IMR-90 (cell line): ENCODE data around the gene VWA8. TPM values are rescaled to one million over a fixed set of nuclear protein-coding genes. Genes with fewer than 3 reads are reported as not detected.

Experiments
- ATAC-seq: fragments of 200-7000 bp; cut with Tn5 transposase; 2 replicates; pipeline ENCODE4 v1.9.1; 2020; ENCODE audit warnings: low read depth, mild to moderate bottlenecking, moderate library complexity
- BruUV-seq: library from RNA; stranded (reverse); fragments of 400-500 nt; replicated peaks from 2 replicates; lab custom pipeline; 2021; lab: Mats Ljungman, UMichigan
- CTCF ChIA-PET: fragments of 300-600 bp; formaldehyde crosslinking; extraction: SDS; loops from one replicate; lab custom pipeline; 2021; ENCODE audit warnings: antibody characterized with exemption; lab: Yijun Ruan, JAX
- POLR2A ChIA-PET: fragments of 300-600 bp; sonication (Branson Sonifier 250); formaldehyde crosslinking; loops from one replicate; lab custom pipeline; 2022; ENCODE audit warnings: antibody characterized with exemption; ENCODE audit not compliant: unreplicated experiment; lab: Charles Lee
- DNase-seq: peaks from one replicate; pipeline ENCODE4 v3.0.0; 2013
- H2AFZ ChIP-seq: replicated peaks from 2 replicates; pipeline ENCODE3; 2013; ENCODE audit warnings: low read length, mild to moderate bottlenecking; ENCODE audit not compliant: poor library complexity
- H2AK5ac ChIP-seq: 2 replicates; pipeline ENCODE4 v1.6.1; 2013; ENCODE audit warnings: low read depth, low read length, inconsistent platforms
- H2AK9ac ChIP-seq: replicated peaks from 2 replicates; pipeline ENCODE3; 2013; ENCODE audit warnings: mild to moderate bottlenecking, low read depth, low read length, moderate library complexity; ENCODE audit not compliant: poor library complexity
- H2BK120ac ChIP-seq: 2 replicates; pipeline ENCODE4 v1.6.1; 2013; ENCODE audit warnings: low read depth, low read length, inconsistent platforms
- H2BK15ac ChIP-seq: 3 replicates; pipeline ENCODE4 v1.6.1; 2013; ENCODE audit warnings: low read depth, low read length, inconsistent platforms
- H2BK20ac ChIP-seq: 2 replicates; pipeline ENCODE4 v1.6.1; 2013; ENCODE audit warnings: low read depth, mild to moderate bottlenecking, inconsistent platforms, low read length, moderate library complexity
- H2BK5ac ChIP-seq: 2 replicates; pipeline ENCODE4 v1.6.1; 2013; ENCODE audit warnings: mild to moderate bottlenecking, low read depth, low read length, inconsistent platforms; ENCODE audit not compliant: poor library complexity, severe bottlenecking
- H3K14ac ChIP-seq: replicated peaks from 2 replicates; pipeline ENCODE4 v1.6.1; 2013; ENCODE audit warnings: low read depth, low read length, inconsistent platforms
- H3K18ac ChIP-seq: 2 replicates; pipeline ENCODE4 v1.6.1; 2013; ENCODE audit warnings: low read depth, low read length, control low read depth
- H3K23ac ChIP-seq: 2 replicates; pipeline ENCODE4 v1.6.1; 2013; ENCODE audit warnings: low read depth, low read length, inconsistent platforms
- H3K27ac ChIP-seq: 2 replicates; pipeline ENCODE4 v1.5.1; 2013; ENCODE audit warnings: mild to moderate bottlenecking, control low read depth, low read length; ENCODE audit not compliant: insufficient read depth
- H3K27me3 ChIP-seq: 2 replicates; pipeline ENCODE4 v1.6.1; 2013; ENCODE audit warnings: low read length; ENCODE audit not compliant: control insufficient read depth, insufficient read depth
- H3K36me3 ChIP-seq: 2 replicates; pipeline ENCODE4 v1.6.1; 2013; ENCODE audit warnings: low read length, mixed read lengths; ENCODE audit not compliant: control insufficient read depth, insufficient read depth
- H3K4ac ChIP-seq: 2 replicates; pipeline ENCODE4 v1.6.1; 2013; ENCODE audit warnings: low read depth, low read length, inconsistent platforms
- H3K4me1 ChIP-seq: 2 replicates; pipeline ENCODE4 v1.6.1; 2013; ENCODE audit warnings: low read length, mixed read lengths; ENCODE audit not compliant: control insufficient read depth, insufficient read depth
- H3K4me2 ChIP-seq: 2 replicates; pipeline ENCODE4 v1.6.1; 2013; ENCODE audit warnings: low read depth, mild to moderate bottlenecking, control low read depth, low read length, moderate library complexity
- H3K4me3 ChIP-seq: 2 replicates; pipeline ENCODE4 v1.5.1; 2013; ENCODE audit warnings: low read depth, mild to moderate bottlenecking, control low read depth, low read length, moderate library complexity; ENCODE audit not compliant: insufficient read depth
- H3K56ac ChIP-seq: 2 replicates; pipeline ENCODE4 v1.6.1; 2013; ENCODE audit warnings: low read length, inconsistent platforms; ENCODE audit not compliant: insufficient read depth; ENCODE audit errors: extremely low read depth
- H3K79me1 ChIP-seq, 2 experiments: 2 replicates each; pipeline ENCODE4 v1.6.1; 2013; ENCODE audit warnings: low read length in 2 of 2, inconsistent platforms in 1 of 2, low read depth in 1 of 2
- H3K9ac ChIP-seq: 2 replicates; pipeline ENCODE4 v1.6.1; 2013; ENCODE audit warnings: low read depth, low read length, control low read depth
- H3K9me1 ChIP-seq: 2 replicates; pipeline ENCODE4 v1.6.1; 2013; ENCODE audit warnings: low read length, inconsistent platforms; ENCODE audit not compliant: insufficient read depth
- H3K9me3 ChIP-seq: 2 replicates; pipeline ENCODE4 v1.6.1; 2013; ENCODE audit warnings: low read length; ENCODE audit not compliant: control insufficient read depth, insufficient read depth
- H4K20me1 ChIP-seq: 2 replicates; pipeline ENCODE4 v1.6.1; 2013; ENCODE audit warnings: low read length, inconsistent platforms; ENCODE audit not compliant: insufficient read depth
- H4K5ac ChIP-seq: 2 replicates; pipeline ENCODE4 v1.6.1; 2013; ENCODE audit warnings: mild to moderate bottlenecking, low read depth, low read length, control low read depth
- H4K8ac ChIP-seq, 2 experiments: 2 replicates each; pipeline ENCODE4 v1.6.1; 2013; ENCODE audit warnings: low read depth in 2 of 2, low read length in 2 of 2, control low read depth in 1 of 2, inconsistent platforms in 1 of 2
- H4K91ac ChIP-seq: 2 replicates; pipeline ENCODE4 v1.6.1; 2013; ENCODE audit warnings: low read depth, low read length, inconsistent platforms; ENCODE audit not compliant: insufficient read depth
- BHLHE40 ChIP-seq: fragments of 150-350 bp; IDR thresholded peaks from 2 replicates; pipeline ENCODE4 v1.6.1; 2016; ENCODE audit warnings: mild to moderate bottlenecking, low read depth, low read length
- CEBPB ChIP-seq: IDR thresholded peaks from 2 replicates; pipeline ENCODE4 v1.6.1; 2012; ENCODE audit warnings: low read depth, low read length, improper control_type of control experiment
- CHD1 ChIP-seq: IDR thresholded peaks from 2 replicates; pipeline ENCODE4 v1.6.1; 2012; ENCODE audit warnings: low read depth, low read length, improper control_type of control experiment
- MAZ ChIP-seq: IDR thresholded peaks from 2 replicates; pipeline ENCODE4 v1.6.1; 2012; ENCODE audit warnings: low read depth, mild to moderate bottlenecking, low read length, improper control_type of control experiment, moderate library complexity, borderline replicate concordance
- MXI1 ChIP-seq: IDR thresholded peaks from 2 replicates; pipeline ENCODE4 v1.6.1; 2012; ENCODE audit warnings: low read depth, mild to moderate bottlenecking, low read length, moderate library complexity, borderline replicate concordance
- whole genome bisulfite sequencing, 2 experiments: methylation state at CpG; one replicate each; pipeline versions ENCODE4 v1.1.5 to v1.1.7; 2013; ENCODE audit warnings: missing lambda C conversion rate in 2 of 2; ENCODE audit not compliant: insufficient read length in 1 of 2; ENCODE audit errors: extremely low coverage in 2 of 2; 5-methylcytosine and 5-hydroxymethylcytosine counted together
- dilution Hi-C: fragments of 300-500 bp; cut with HindIII; formaldehyde crosslinking; loops from one replicate; pipeline ENCODE4 v1.14.3; 2018; ENCODE audit warnings: low sequenced_read_pairs; ENCODE audit not compliant: unreplicated experiment
- in situ Hi-C: fragments of 300-500 bp; cut with MboI; formaldehyde crosslinking; loops from 3 replicates; pipeline ENCODE4 v1.14.3; 2019; ENCODE audit warnings: low sequenced_read_pairs, inconsistent platforms, mixed read lengths
- intact Hi-C: fragments of 100-400 bp; cut with micrococcal nuclease; formaldehyde crosslinking; loops from 2 replicates; pipeline ENCODE4 v1.10.0; 2022
- polyA plus RNA-seq, 3 experiments: library from polyadenylated mRNA; depleted of rRNA; stranded (reverse); fragments of >200 nt; gene quantifications; 2 replicates each; pipeline ENCODE4 v1.2.3, GENCODE V29; 2012; ENCODE audit warnings: low replicate concordance in 1 of 3
- total RNA-seq: library from RNA; depleted of rRNA; stranded (reverse); fragments of >200 nt; gene quantifications from 2 replicates; pipeline ENCODE4 v1.2.3, GENCODE V29; 2012

Gene VWA8
- total and polyA plus RNA-seq, 2 of the 4 experiments (the other 2 are of a cell fraction): 5.9 to 18.3 TPM

DNA sequence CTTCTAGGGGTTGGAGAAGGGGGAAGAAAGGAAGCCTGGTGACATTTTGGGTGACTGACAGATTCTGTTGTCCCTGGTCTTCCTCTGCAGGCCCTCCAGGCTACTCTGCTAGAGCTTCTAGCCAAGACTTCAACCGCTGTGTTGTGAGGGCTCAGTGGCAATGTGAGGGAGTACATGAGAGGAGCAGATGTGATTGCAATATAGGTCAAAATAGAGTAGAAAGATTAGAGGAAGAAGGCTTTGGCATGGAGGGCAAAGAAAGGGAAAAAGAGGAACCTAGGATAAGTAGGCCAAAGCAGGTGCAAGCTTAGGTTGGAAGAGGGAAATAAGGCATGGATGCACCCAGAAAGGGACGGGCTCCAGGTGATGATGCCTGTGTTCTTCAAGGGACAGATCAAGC, 286.7 kb downstream of the VWA8 start:
- Histone ChIP-seq H2AFZ (no peak overlapping the region), H3K9ac (no peak overlapping the region), H2BK15ac (no peak overlapping the region), H3K18ac (no peak overlapping the region), H3K14ac (no peak overlapping the region), H3K36me3 (no peaks in the 10 kb centered on the region), H3K4me1 (peaks cover 4% of the 10 kb centered on the region; the same call in 1 of the 2 replicates), H4K91ac (no peak overlapping the region), H3K23ac (no peak overlapping the region; the same call in 1 of the 2 replicates), H3K9me3 (no peaks in the 10 kb centered on the region), H3K27me3 (no peaks in the 10 kb centered on the region), H3K56ac (no peak overlapping the region), H3K79me1 (no peaks in the 10 kb centered on the region), H2AK9ac (no peak overlapping the region), H3K27ac (no peak overlapping the region), H2BK20ac (no peak overlapping the region), H3K9me1 (no peaks in the 10 kb centered on the region), H2AK5ac (no peak overlapping the region), H4K8ac (no peak overlapping the region), H3K4ac (no peak overlapping the region), H3K4me2 (no peak overlapping the region), H3K4me3 (no peak overlapping the region), H4K20me1 (no peaks in the 10 kb centered on the region), H4K5ac (no peak overlapping the region), H2BK120ac (no peak overlapping the region), H2BK5ac (no peak overlapping the region)
- ChIA-PET POLR2A (no interaction called here), CTCF (interaction anchor here (1.1 kb wide), 1 partner anchor 13 kb away, joined by 3 read pairs; no protein-coding TSS in a partner anchor)
- BruUV-seq: no TSS peak
- ATAC-seq: no peak
- intact Hi-C loops (no loop called here), dilution Hi-C loops (no loop called here), in situ Hi-C loops (no loop called here)
- 0% methylated on average over 1 of the region's 2 CpGs; no CpG with 5 or more reads in 1 of the 2 experiments for WGBS, 2 experiments
- TF ChIP-seq MXI1 (no peak), CEBPB (no peak), MAZ (no peak), CHD1 (no peak), BHLHE40 (no peak)
- no peak for DNase-seq
